ENCODE measurements around the gene SIAH2.

- TF ChIP-seq POLR2A (IDR thresholded peaks at IDR 0.05) (no peak), CTCF (IDR thresholded peaks at IDR 0.05) (no peak)
These were observed 47.7 kb upstream of the SIAH2 start for GRCh38 chr3:150810641-150811040.

Measured in transverse colon (tissue), 3 donors.